HepG2 (cell line): ENCODE data around the gene TSC22D2. TPM values are rescaled to one million over a fixed set of nuclear protein-coding genes. Genes with fewer than 3 reads are reported as not detected.

Source experiments
- ATAC-seq: fragments of 200-7000 bp; cut with Tn5 transposase; 3 replicates; pipeline ENCODE4 v1.9.1; 2020; ENCODE audit warnings: mild to moderate bottlenecking, moderate library complexity
- BruUV-seq: library from RNA; stranded (reverse); fragments of 400-500 nt; replicated peaks from 2 replicates; lab custom pipeline; 2021; lab: Mats Ljungman, UMichigan
- CTCF ChIA-PET: fragments of 300-600 bp; formaldehyde crosslinking; extraction: SDS; loops from one replicate; lab custom pipeline; 2021; ENCODE audit warnings: low total read pairs, inconsistent platforms, low intra/inter-chr PET ratio; lab: Yijun Ruan, JAX
- POLR2A ChIA-PET: fragments of 350-600 bp; sonication (Branson Sonifier 250); formaldehyde crosslinking; loops from one replicate; lab custom pipeline; 2020; ENCODE audit warnings: antibody characterized with exemption, inconsistent platforms; lab: Yijun Ruan, JAX
- DNase-seq: peaks from one replicate; pipeline ENCODE4 v3.0.0-alpha.2; 2015; ENCODE audit warnings: low spot score
- FAIRE-seq: peaks from 3 replicates; lab custom pipeline; 2011; peaks lifted over from hg19 to GRCh38; lab: Jason Lieb, UNC
- H2AFZ ChIP-seq: one replicate; pipeline ENCODE4 v1.6.1; 2011; ENCODE audit warnings: low read length, inconsistent platforms
- H3K27ac ChIP-seq: fragments of 300-600 bp; 3 replicates; pipeline ENCODE4 v1.8.0; 2011; ENCODE audit warnings: mixed run types, mild to moderate bottlenecking, mixed read lengths, low read length, inconsistent platforms; ENCODE audit not compliant: insufficient read depth; ENCODE audit errors: extremely low read length
- H3K27me3 ChIP-seq, 2 experiments: fragments of 200-600 bp in 1 of 2; 2 replicates in 1 of 2; 3 replicates in 1 of 2; pipeline versions ENCODE4 v1.6.0 to v1.8.0; 2011; ENCODE audit warnings: low read length in 2 of 2, mild to moderate bottlenecking in 2 of 2, moderate library complexity in 2 of 2, inconsistent platforms in 1 of 2; ENCODE audit not compliant: insufficient read depth in 2 of 2, control insufficient read depth in 1 of 2
- H3K36me3 ChIP-seq, 2 experiments: fragments of 200-600 bp in 1 of 2; replicated peaks in 1 of 2; 2 replicates in 1 of 2; 3 replicates in 1 of 2; pipeline versions ENCODE4 v1.5.1 to v1.8.0; 2011; ENCODE audit warnings: low read length in 2 of 2, inconsistent platforms in 1 of 2; ENCODE audit not compliant: insufficient read depth in 2 of 2, control insufficient read depth in 1 of 2
- H3K4me1 ChIP-seq: 2 replicates; pipeline ENCODE4 v1.5.1; 2012; ENCODE audit warnings: low read length, inconsistent platforms; ENCODE audit not compliant: insufficient read depth
- H3K4me2 ChIP-seq: 2 replicates; pipeline ENCODE4 v1.6.0; 2011; ENCODE audit warnings: low read depth, low read length, inconsistent platforms
- H3K4me3 ChIP-seq, 3 experiments: fragments of 200-600 bp in 1 of 3; sonication (generic), shearing (Covaris generic) in 1 of 3; replicated peaks in 1 of 3; 2 replicates each; pipeline ENCODE4 v1.5.1; 2011 to 2016; ENCODE audit warnings: low read length in 3 of 3, inconsistent platforms in 2 of 3, low read depth in 2 of 3, mild to moderate bottlenecking in 2 of 3, control low read depth in 1 of 3, mixed read lengths in 1 of 3; ENCODE audit not compliant: insufficient read depth in 1 of 3
- H3K79me2 ChIP-seq: one replicate; pipeline ENCODE4 v1.6.1; 2011; ENCODE audit warnings: low read length, inconsistent platforms; ENCODE audit not compliant: insufficient read depth
- H3K9ac ChIP-seq: 2 replicates; pipeline ENCODE4 v1.6.0; 2011; ENCODE audit warnings: mild to moderate bottlenecking, low read depth, low read length, inconsistent platforms; ENCODE audit not compliant: insufficient read depth
- H3K9me3 ChIP-seq: 2 replicates; pipeline ENCODE4 v1.5.1; 2012; ENCODE audit warnings: mild to moderate bottlenecking, low read length
- H4K20me1 ChIP-seq: 2 replicates; pipeline ENCODE4 v1.6.0; 2011; ENCODE audit warnings: inconsistent platforms, mild to moderate bottlenecking, low read length, moderate library complexity; ENCODE audit not compliant: insufficient read depth
- FOXC1 ChIP-seq: sonication (generic); formaldehyde crosslinking; IDR thresholded peaks from 2 replicates; pipeline ENCODE4 v1.8.0; 2022; ENCODE audit warnings: mild to moderate bottlenecking, missing genetic modification reagents, borderline replicate concordance
- HOXA3 ChIP-seq: sonication (generic); formaldehyde crosslinking; IDR thresholded peaks from 2 replicates; pipeline ENCODE4 v1.5.0; 2020; ENCODE audit warnings: missing genetic modification reagents
- KDM1A ChIP-seq: IDR thresholded peaks from 2 replicates; pipeline ENCODE4 v1.6.1; 2016; ENCODE audit warnings: missing compliant biosample characterization
- MEIS2 ChIP-seq: sonication (generic); formaldehyde crosslinking; IDR thresholded peaks from 2 replicates; pipeline ENCODE4 v1.9.0; 2021; ENCODE audit warnings: mild to moderate bottlenecking, missing genetic modification reagents
- PRPF4 ChIP-seq: fragments of 200-400 bp; formaldehyde crosslinking; IDR thresholded peaks from 2 replicates; pipeline ENCODE4 v1.6.1; 2016; ENCODE audit warnings: low read length, low read depth; ENCODE audit not compliant: poor library complexity, severe bottlenecking
- TOPORS ChIP-seq: sonication (generic); formaldehyde crosslinking; IDR thresholded peaks from 2 replicates; pipeline ENCODE4 v1.8.0; 2023; ENCODE audit warnings: mild to moderate bottlenecking, missing genetic modification reagents
- ZBTB46 ChIP-seq: sonication (generic); formaldehyde crosslinking; IDR thresholded peaks from 2 replicates; pipeline ENCODE4 v1.4.0; 2020; ENCODE audit warnings: mild to moderate bottlenecking, missing genetic modification reagents, borderline replicate concordance
- ZNF101 ChIP-seq: sonication (generic); formaldehyde crosslinking; IDR thresholded peaks from 2 replicates; pipeline ENCODE4 v1.4.0; 2020; ENCODE audit warnings: mild to moderate bottlenecking, low read depth, missing genetic modification reagents, borderline replicate concordance
- ZNF264 ChIP-seq: sonication (generic); formaldehyde crosslinking; IDR thresholded peaks from 2 replicates; pipeline ENCODE4 v1.4.0; 2020; ENCODE audit warnings: missing genetic modification reagents
- ZNF431 ChIP-seq: sonication (generic); formaldehyde crosslinking; IDR thresholded peaks from 2 replicates; pipeline ENCODE4 v1.9.0; 2022; ENCODE audit warnings: missing genetic modification reagents, low read depth, mild to moderate bottlenecking, borderline replicate concordance
- ZNF567 ChIP-seq: sonication (generic); formaldehyde crosslinking; IDR thresholded peaks from 2 replicates; pipeline ENCODE4 v1.8.1; 2023; ENCODE audit warnings: mild to moderate bottlenecking, missing genetic modification reagents, borderline replicate concordance
- ZNF737 ChIP-seq: sonication (generic); formaldehyde crosslinking; IDR thresholded peaks from 2 replicates; pipeline ENCODE4 v1.5.0; 2020; ENCODE audit warnings: missing genetic modification reagents, mild to moderate bottlenecking, borderline replicate concordance
- WGBS: methylation state at CpG from one replicate; pipeline ENCODE4 v1.1.6; 2017; ENCODE audit warnings: low lambda C conversion rate; 5-methylcytosine and 5-hydroxymethylcytosine counted together
- in situ Hi-C: cut with HindIII; loops from 2 replicates; pipeline ENCODE4 v1.10.0; 2017; ENCODE audit warnings: low pct_unique_long_range_greater_than_20kb; ENCODE audit not compliant: extremely low pct_ligation_motif_present
- intact Hi-C: fragments of 100-400 bp; cut with micrococcal nuclease; formaldehyde crosslinking; loops from one replicate; pipeline ENCODE4 v1.10.0; 2022; ENCODE audit not compliant: unreplicated experiment
- polyA plus RNA-seq, 8 experiments: library from polyadenylated mRNA; depleted of rRNA in 3 of 8; stranded (reverse) in 7 of 8; unstranded in 1 of 8; fragments of >200 nt; fragmentation: Illumina TruSeq in 4 of 8; extraction: Trizol in 4 of 8; gene quantifications; 2 replicates each; pipeline versions ENCODE4 v1.2.1 to v1.2.3, GENCODE V29; 2011 to 2016; ENCODE audit warnings: low read depth in 4 of 8, missing spikeins in 1 of 8, mixed read lengths in 1 of 8; ENCODE audit not compliant: insufficient read depth in 1 of 8
- total RNA-seq, 5 experiments: library from RNA; depleted of rRNA; stranded (reverse); fragments of >200 nt; fragmentation: Illumina TruSeq; extraction: Trizol; gene quantifications; 2 replicates each; pipeline ENCODE4 v1.2.3, GENCODE V29; 2016; ENCODE audit warnings: low read depth in 1 of 5
- TF ChIP-seq, protein P1 (sequence below): IDR thresholded peaks from 2 replicates; pipeline ENCODE4 v1.6.1; 2016; ENCODE audit warnings: control low read depth
- TF ChIP-seq, protein P2 (sequence below): IDR thresholded peaks from 2 replicates; pipeline ENCODE4 v1.6.1; 2016; ENCODE audit warnings: low read depth, control low read depth

TSC22D2 gene
- total and polyA plus RNA-seq, 2 of the 13 experiments (the other 11 are each of a cell fraction or from before 2014, with no cell fraction given) = 4.6 to 8.2 TPM

DNA sequence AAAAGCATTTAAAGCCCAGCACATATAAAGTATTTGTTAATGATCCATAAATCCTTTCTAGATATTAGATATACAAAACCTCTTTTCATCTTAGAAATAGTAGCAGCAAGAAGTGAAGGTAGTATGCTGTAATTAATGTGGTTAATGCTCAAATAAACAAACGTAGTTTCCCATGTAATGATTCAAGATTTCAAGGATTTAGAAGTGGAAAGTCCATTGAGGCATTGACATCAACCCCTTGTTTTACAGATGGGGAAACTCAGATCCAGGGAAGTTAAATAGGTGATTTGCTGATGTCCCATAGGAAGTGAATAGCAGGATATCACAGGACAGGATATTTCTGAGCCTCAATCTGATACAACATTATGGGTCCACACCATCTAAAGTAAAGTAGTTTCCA is 47.2 kb downstream of the TSC22D2 start (continued):
- TF ChIP-seq, protein P1, sequence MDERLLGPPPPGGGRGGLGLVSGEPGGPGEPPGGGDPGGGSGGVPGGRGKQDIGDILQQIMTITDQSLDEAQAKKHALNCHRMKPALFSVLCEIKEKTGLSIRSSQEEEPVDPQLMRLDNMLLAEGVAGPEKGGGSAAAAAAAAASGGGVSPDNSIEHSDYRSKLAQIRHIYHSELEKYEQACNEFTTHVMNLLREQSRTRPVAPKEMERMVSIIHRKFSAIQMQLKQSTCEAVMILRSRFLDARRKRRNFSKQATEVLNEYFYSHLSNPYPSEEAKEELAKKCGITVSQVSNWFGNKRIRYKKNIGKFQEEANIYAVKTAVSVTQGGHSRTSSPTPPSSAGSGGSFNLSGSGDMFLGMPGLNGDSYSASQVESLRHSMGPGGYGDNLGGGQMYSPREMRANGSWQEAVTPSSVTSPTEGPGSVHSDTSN = no peak
- no peak for TF ChIP-seq KDM1A (CRISPR knock-in tag)
- TF ChIP-seq, all 625 proteins: peak for 0

- Histone ChIP-seq H4K20me1 (peaks cover under 1% of the 10 kb centered on the region; the same call in 1 of the 2 replicates), H3K79me2 (no peaks in the 10 kb centered on the region), H3K4me1 (peaks cover 4% of the 10 kb centered on the region; the same call in 1 of the 2 replicates), H3K9ac (no peak overlapping the region), H3K27ac (no peak overlapping the region), H3K36me3 (peaks cover 4 to 31% of the 10 kb centered on the region in 2 experiments), H3K9me3 (no peaks in the 10 kb centered on the region), H3K4me2 (no peak overlapping the region), H2AFZ (no peak overlapping the region), H3K4me3 (no peak overlapping the region), H3K27me3 (no peaks in the 10 kb centered on the region)
- intact Hi-C loops (no loop called here), in situ Hi-C loops (no loop called here)
- DNase-seq = no peak
- FAIRE-seq = no peak
- WGBS = 96% methylated on average over 3 of the region's 3 CpGs
- CTCF ChIA-PET = no interaction called here
- POLR2A ChIA-PET = no interaction called here
- no peak for ATAC-seq
- BruUV-seq = no TSS peak
- TF ChIP-seq ZNF264 (CRISPR knock-in tag) (no peak), HOXA3 (CRISPR knock-in tag) (no peak), MEIS2 (CRISPR knock-in tag) (no peak)
Measured at GRCh38 chr3:150458001-150458400, 49.9 kb downstream of the TSC22D2 start.

GRCh38 chr3:150460484-150460883 is 52.4 kb downstream of the TSC22D2 start:
- intact Hi-C loops = no loop called here
- in situ Hi-C loops = no loop called here
- no peak for ATAC-seq
- WGBS = 96% methylated on average over 1 of the region's 1 CpG
- BruUV-seq = no TSS peak
- ChIA-PET CTCF (no interaction called here), POLR2A (no interaction called here)
- Histone ChIP-seq H3K9ac (no peak overlapping the region), H3K27me3 (no peaks in the 10 kb centered on the region), H3K36me3 (peaks cover 4 to 31% of the 10 kb centered on the region in 2 experiments), H3K9me3 (no peaks in the 10 kb centered on the region), H3K79me2 (no peaks in the 10 kb centered on the region), H4K20me1 (no peaks in the 10 kb centered on the region), H3K4me3 (no peak overlapping the region), H3K4me2 (no peak overlapping the region), H2AFZ (no peak overlapping the region), H3K27ac (no peak overlapping the region), H3K4me1 (no peaks in the 10 kb centered on the region)
- DNase-seq = no peak
- no peak for FAIRE-seq
- TF ChIP-seq ZBTB46 (CRISPR knock-in tag) (no peak), ZNF737 (no peak), TOPORS (CRISPR knock-in tag) (no peak), FOXC1 (CRISPR knock-in tag) (no peak), PRPF4 (no peak), ZNF431 (CRISPR knock-in tag) (no peak), ZNF567 (CRISPR knock-in tag) (no peak), ZNF101 (no peak)
- TF ChIP-seq, protein P2, sequence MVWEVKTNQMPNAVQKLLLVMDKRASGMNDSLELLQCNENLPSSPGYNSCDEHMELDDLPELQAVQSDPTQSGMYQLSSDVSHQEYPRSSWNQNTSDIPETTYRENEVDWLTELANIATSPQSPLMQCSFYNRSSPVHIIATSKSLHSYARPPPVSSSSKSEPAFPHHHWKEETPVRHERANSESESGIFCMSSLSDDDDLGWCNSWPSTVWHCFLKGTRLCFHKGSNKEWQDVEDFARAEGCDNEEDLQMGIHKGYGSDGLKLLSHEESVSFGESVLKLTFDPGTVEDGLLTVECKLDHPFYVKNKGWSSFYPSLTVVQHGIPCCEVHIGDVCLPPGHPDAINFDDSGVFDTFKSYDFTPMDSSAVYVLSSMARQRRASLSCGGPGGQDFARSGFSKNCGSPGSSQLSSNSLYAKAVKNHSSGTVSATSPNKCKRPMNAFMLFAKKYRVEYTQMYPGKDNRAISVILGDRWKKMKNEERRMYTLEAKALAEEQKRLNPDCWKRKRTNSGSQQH (CRISPR knock-in tag) = no peak
